GM12891 (cell line): ENCODE data around the gene TRIM72.

Experiments used
- POLR2A ChIP-seq: IDR thresholded peaks from 2 replicates; pipeline ENCODE4 v1.6.1; 2011; ENCODE audit warnings: low read depth, low read length, control low read depth
- POLR2AphosphoS5 ChIP-seq: IDR thresholded peaks from 2 replicates; pipeline ENCODE4 v1.6.1; 2011; ENCODE audit warnings: low read depth, low read length, control low read depth
- POU2F2 ChIP-seq: IDR thresholded peaks from 2 replicates; pipeline ENCODE4 v1.6.1; 2011; ENCODE audit warnings: low read depth, mild to moderate bottlenecking, control low read depth, low read length, moderate library complexity
- SPI1 ChIP-seq: IDR thresholded peaks from 2 replicates; pipeline ENCODE4 v1.6.1; 2011; ENCODE audit warnings: low read depth, low read length, control low read depth
- TAF1 ChIP-seq: IDR thresholded peaks from 2 replicates; pipeline ENCODE4 v1.6.1; 2011; ENCODE audit warnings: low read depth, low read length, control low read depth

DNA sequence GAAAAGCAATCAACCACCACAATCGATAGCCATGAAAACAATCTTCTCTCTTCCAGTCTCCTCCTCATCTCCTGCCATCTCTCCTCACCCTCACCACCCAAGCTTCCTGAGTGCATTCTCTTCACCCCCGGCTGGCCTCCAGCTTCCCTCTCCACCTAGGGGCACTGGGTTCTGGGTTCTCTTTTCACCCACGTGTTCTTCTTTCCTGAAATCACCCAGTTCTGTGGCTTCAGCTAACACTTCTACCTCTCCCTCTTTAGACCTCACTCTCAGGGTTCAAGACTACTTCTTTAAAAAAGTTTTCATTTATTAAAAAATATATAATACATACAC, 54.1 kb downstream of the TRIM72 start:
- TF ChIP-seq POLR2AphosphoS5 (no peak), POLR2A (no peak), SPI1 (no peak), POU2F2 (no peak), TAF1 (no peak)
